Mucosa of gallbladder (tissue), 1 donor: ENCODE measurements around the gene MLANA. TPM values are rescaled to one million over a fixed set of nuclear protein-coding genes. Genes with fewer than 3 reads are reported as not detected.
"Not testable (repeated sequence)": the region's sequence is repeated elsewhere in the genome, so short reads cannot be mapped to it uniquely, and the experiment has no call there.

Source experiments
- DNase-seq: peaks from one replicate; pipeline ENCODE4 v3.0.0-alpha.2; 2020; ENCODE audit warnings: low spot score
- total RNA-seq: library from RNA; stranded (reverse); gene quantifications from one replicate; pipeline ENCODE4 v1.2.1, GENCODE V29; 2021
- donor health status: DM: no; HTN: no; CAD: no.

The MLANA gene
- total RNA-seq, 1 donor from 2014 or later, result not detected

- DNase-seq, result no peak
These were observed 21.2 kb upstream of the MLANA start for GRCh38 chr9:5869315-5870019.

- DNase-seq, result no peak
These were observed 20.7 kb upstream of the MLANA start for GRCh38 chr9:5870020-5870339.

- DNase-seq, result peak; percentile 55
These were observed 20.0 kb upstream of the MLANA start for GRCh38 chr9:5870691-5871090.

- no peak for DNase-seq
These were observed 18.9 kb upstream of the MLANA start for GRCh38 chr9:5871785-5872184.

GRCh38 chr9:5872511-5872910 lies 18.2 kb upstream of the MLANA start:
- DNase-seq, result no peak

- no peak for DNase-seq
These were observed 17.2 kb upstream of the MLANA start for GRCh38 chr9:5873439-5873838.

GRCh38 chr9:5874048-5874447 lies 16.6 kb upstream of the MLANA start:
- no peak for DNase-seq

GRCh38 chr9:5876026-5876425 lies 14.7 kb upstream of the MLANA start:
- no peak for DNase-seq

GRCh38 chr9:5876711-5877110 lies 14.0 kb upstream of the MLANA start:
- no peak for DNase-seq

- DNase-seq, result peak; percentile 33
These were observed 11.1 kb upstream of the MLANA start for GRCh38 chr9:5879419-5880181.

- DNase-seq, result not testable (repeated sequence)
These were observed 8.3 kb upstream of the MLANA start for GRCh38 chr9:5882244-5883012.

GRCh38 chr9:5884191-5884590 lies 6.5 kb upstream of the MLANA start:
- no peak for DNase-seq

GRCh38 chr9:5886114-5886939 lies 4.4 kb upstream of the MLANA start:
- DNase-seq, result peak; percentile 76

GRCh38 chr9:5892456-5893133 lies 1.9 kb downstream of the MLANA start:
- no peak for DNase-seq

- DNase-seq, result no peak
These were observed 2.4 kb downstream of the MLANA start for GRCh38 chr9:5893134-5893505.

- no peak for DNase-seq
These were observed 3.0 kb downstream of the MLANA start for GRCh38 chr9:5893591-5894236.

GRCh38 chr9:5894237-5894959 lies 3.7 kb downstream of the MLANA start:
- DNase-seq, result no peak

GRCh38 chr9:5895782-5896181 lies 5.1 kb downstream of the MLANA start:
- no peak for DNase-seq

- DNase-seq, result no peak
These were observed 6.2 kb downstream of the MLANA start for GRCh38 chr9:5896863-5897262.

- no peak for DNase-seq
These were observed 7.2 kb downstream of the MLANA start for GRCh38 chr9:5897851-5898250.
